DND-41 (cell line): Measurements from ENCODE around the gene TRIB2.

ENCODE experiments used
- CTCF ChIP-seq: IDR thresholded peaks from 2 replicates; pipeline ENCODE4 v1.5.1; 2012; ENCODE audit warnings: borderline replicate concordance, low read length, moderate library complexity, mild to moderate bottlenecking; ENCODE audit not compliant: poor library complexity, severe bottlenecking; ENCODE audit errors: extremely low read depth
- EZH2 ChIP-seq: IDR thresholded peaks from 3 replicates; pipeline ENCODE4 v1.6.1; 2012; ENCODE audit warnings: borderline replicate concordance, low read depth, mild to moderate bottlenecking, moderate library complexity, low read length, inconsistent platforms; ENCODE audit not compliant: severe bottlenecking

GRCh38 chr2:12722447-12723316 is 5.9 kb downstream of the TRIB2 start:
- TF ChIP-seq EZH2 (no peak), CTCF (peak; percentile 24)
